Gastroesophageal sphincter (tissue), 4 donors: ENCODE measurements around the gene SLC17A4. TPM values are rescaled to one million over a fixed set of nuclear protein-coding genes. Genes with fewer than 3 reads are reported as not detected.

ENCODE experiments used
- ATAC-seq: fragments of 150-250 bp; one replicate; pipeline ENCODE4 v1.9.1; 2016; ENCODE audit warnings: mild to moderate bottlenecking, moderate library complexity
- H3K27ac ChIP-seq, 4 donors: fragments of 200-600 bp; sonication (generic) in 3 of 4; 1 replicate in 3 of 4; 2 replicates in 1 of 4; pipeline ENCODE4 v1.5.1; 2016 to 2019
- H3K27me3 ChIP-seq: fragments of 200-600 bp; sonication (generic); one replicate; pipeline ENCODE4 v1.5.1; 2019
- H3K36me3 ChIP-seq, 2 donors: fragments of 200-600 bp; sonication (generic); one replicate each; pipeline ENCODE4 v1.5.1; 2019; ENCODE audit warnings: control low read depth in 1 of 2
- H3K4me1 ChIP-seq, 3 donors: fragments of 200-600 bp; sonication (generic); 1 replicate in 2 of 3; 2 replicates in 1 of 3; pipeline ENCODE4 v1.5.1; 2016 to 2019; ENCODE audit warnings: control low read depth in 2 of 3
- H3K4me3 ChIP-seq, 2 donors: fragments of 200-600 bp; sonication (generic); one replicate each; pipeline ENCODE4 v1.5.1; 2019; ENCODE audit warnings: mild to moderate bottlenecking in 1 of 2, moderate library complexity in 1 of 2
- H3K9me3 ChIP-seq, 3 donors: fragments of 200-600 bp; sonication (generic); one replicate each; pipeline ENCODE4 v1.5.1; 2017 to 2019; ENCODE audit warnings: control low read depth in 2 of 3
- EP300 ChIP-seq: sonication (generic); formaldehyde crosslinking; IDR thresholded peaks from one replicate; pipeline ENCODE4 v1.6.1; 2017; ENCODE audit warnings: antibody characterized with exemption, mild to moderate bottlenecking
- POLR2A ChIP-seq, 2 donors: fragments of 450-650 bp; IDR thresholded peaks; one replicate each; pipeline ENCODE4 v1.6.1; 2017; ENCODE audit warnings: antibody characterized with exemption in 2 of 2, mild to moderate bottlenecking in 2 of 2, moderate library complexity in 1 of 2
- POLR2AphosphoS5 ChIP-seq: sonication (generic); formaldehyde crosslinking; IDR thresholded peaks from one replicate; pipeline ENCODE4 v1.6.1; 2017; ENCODE audit warnings: antibody characterized with exemption
- WGBS, 2 donors: methylation state at CpG; one replicate each; pipeline ENCODE4 v1.1.5; 2018; ENCODE audit warnings: low coverage in 1 of 2; 5-methylcytosine and 5-hydroxymethylcytosine counted together
- total RNA-seq, 4 donors: library from RNA; depleted of rRNA; stranded (reverse); fragments of >200 nt; gene quantifications; one replicate each; pipeline ENCODE4 v1.1.0, GENCODE V29; 2016
- TF ChIP-seq, protein P1 (sequence below), 4 experiments: fragments of 200-600 bp in 2 of 4; fragments of 450-650 bp in 2 of 4; sonication (generic) in 1 of 4; IDR thresholded peaks; one replicate each; pipeline ENCODE4 v1.5.1; 2017 to 2019; ENCODE audit warnings: antibody characterized with exemption in 4 of 4, mild to moderate bottlenecking in 2 of 4, moderate library complexity in 2 of 4

The SLC17A4 gene, protein sequence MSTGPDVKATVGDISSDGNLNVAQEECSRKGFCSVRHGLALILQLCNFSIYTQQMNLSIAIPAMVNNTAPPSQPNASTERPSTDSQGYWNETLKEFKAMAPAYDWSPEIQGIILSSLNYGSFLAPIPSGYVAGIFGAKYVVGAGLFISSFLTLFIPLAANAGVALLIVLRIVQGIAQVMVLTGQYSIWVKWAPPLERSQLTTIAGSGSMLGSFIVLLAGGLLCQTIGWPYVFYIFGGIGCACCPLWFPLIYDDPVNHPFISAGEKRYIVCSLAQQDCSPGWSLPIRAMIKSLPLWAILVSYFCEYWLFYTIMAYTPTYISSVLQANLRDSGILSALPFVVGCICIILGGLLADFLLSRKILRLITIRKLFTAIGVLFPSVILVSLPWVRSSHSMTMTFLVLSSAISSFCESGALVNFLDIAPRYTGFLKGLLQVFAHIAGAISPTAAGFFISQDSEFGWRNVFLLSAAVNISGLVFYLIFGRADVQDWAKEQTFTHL
- not detected for total RNA-seq

DNA sequence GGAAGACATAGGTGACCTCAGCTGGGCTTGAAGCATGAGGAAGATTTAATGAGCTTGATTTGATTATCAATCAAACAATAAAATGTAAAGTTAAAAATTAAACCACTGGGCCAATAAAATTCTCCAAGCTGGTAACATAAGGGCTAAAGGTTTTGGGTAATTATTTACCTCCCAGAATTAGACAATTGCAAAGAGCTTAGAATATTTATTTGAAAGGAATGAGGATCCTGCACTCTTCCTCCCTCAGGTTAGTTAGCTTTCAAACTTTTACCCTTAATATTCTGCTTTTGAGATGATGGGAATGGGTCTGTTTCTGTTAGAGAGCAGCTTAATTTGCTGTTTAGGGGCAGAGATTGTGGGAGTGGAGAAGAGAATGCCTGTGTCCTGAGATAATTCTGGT, at the start of gene SLC17A4:
Gene SLC17A4 (plus strand): TSS at position 208 of the 400 bp plus-strand sequence. CDS start 7,221 bp downstream, outside the sequence.
- no peak for TF ChIP-seq POLR2A (IDR thresholded peaks at IDR 0.05)
- no peak for TF ChIP-seq EP300
- TF ChIP-seq, protein P1, sequence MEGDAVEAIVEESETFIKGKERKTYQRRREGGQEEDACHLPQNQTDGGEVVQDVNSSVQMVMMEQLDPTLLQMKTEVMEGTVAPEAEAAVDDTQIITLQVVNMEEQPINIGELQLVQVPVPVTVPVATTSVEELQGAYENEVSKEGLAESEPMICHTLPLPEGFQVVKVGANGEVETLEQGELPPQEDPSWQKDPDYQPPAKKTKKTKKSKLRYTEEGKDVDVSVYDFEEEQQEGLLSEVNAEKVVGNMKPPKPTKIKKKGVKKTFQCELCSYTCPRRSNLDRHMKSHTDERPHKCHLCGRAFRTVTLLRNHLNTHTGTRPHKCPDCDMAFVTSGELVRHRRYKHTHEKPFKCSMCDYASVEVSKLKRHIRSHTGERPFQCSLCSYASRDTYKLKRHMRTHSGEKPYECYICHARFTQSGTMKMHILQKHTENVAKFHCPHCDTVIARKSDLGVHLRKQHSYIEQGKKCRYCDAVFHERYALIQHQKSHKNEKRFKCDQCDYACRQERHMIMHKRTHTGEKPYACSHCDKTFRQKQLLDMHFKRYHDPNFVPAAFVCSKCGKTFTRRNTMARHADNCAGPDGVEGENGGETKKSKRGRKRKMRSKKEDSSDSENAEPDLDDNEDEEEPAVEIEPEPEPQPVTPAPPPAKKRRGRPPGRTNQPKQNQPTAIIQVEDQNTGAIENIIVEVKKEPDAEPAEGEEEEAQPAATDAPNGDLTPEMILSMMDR (IDR thresholded peaks at IDR 0.05) = no peak
- TF ChIP-seq POLR2AphosphoS5 = no peak
- Histone ChIP-seq H3K9me3 (no peaks in the 10 kb centered on the region), H3K27me3 (no peaks in the 10 kb centered on the region), H3K4me1 (no peaks in the 10 kb centered on the region), H3K36me3 (no peaks in the 10 kb centered on the region), H3K27ac (no peak within 1 kb of the TSS), H3K4me3 (no peak within 1 kb of the TSS)
- no peak for ATAC-seq

DNA sequence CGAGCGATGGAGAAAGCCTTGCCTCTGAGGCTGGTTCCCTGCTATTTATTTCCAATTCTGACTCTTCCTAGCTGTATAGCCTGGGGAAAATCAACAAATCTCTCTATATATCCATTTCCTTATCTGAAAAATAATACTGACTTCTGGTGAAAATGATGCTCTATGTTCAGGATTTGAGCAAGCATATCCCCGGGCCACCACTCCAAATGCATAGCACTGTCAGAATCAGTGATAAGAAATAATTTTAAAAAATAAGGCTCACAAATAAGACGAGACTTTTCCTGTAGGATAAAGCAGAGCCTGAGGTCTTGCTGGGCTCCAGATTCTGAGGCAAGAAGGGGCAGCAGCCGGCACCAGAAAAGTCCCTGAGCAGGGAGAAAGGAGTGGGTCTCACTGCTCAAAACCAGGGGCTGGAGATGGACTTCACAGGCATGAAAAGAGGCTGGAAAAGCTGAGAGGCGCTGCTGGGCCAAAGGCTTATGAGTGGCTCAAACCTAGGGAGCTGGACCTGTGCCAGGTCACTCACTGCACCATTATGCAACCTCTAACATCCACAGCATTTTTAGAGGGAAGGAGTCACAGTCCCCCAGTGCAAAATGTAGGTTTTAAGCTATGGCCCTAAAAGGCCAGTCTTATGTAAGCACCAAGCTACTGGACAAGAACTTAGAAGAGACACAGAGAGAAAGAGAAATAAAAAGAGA, 48.1 kb upstream of the SLC17A4 start:
- Histone ChIP-seq H3K4me3 (no peak overlapping the region), H3K27me3 (no peaks in the 10 kb centered on the region), H3K36me3 (no peaks in the 10 kb centered on the region), H3K4me1 (no peaks in the 10 kb centered on the region), H3K9me3 (no peaks in the 10 kb centered on the region), H3K27ac (no peak overlapping the region)
- TF ChIP-seq, protein P1 (IDR thresholded peaks at IDR 0.05) = no peak
- TF ChIP-seq EP300 = no peak
- TF ChIP-seq POLR2A (IDR thresholded peaks at IDR 0.05) = no peak
- no peak for TF ChIP-seq POLR2AphosphoS5
- no peak for ATAC-seq
- WGBS, 2 donors = 69 to 73% methylated on average over 5 of the region's 6 CpGs

GRCh38 chr6:25709761-25710160, 44.8 kb upstream of the SLC17A4 start:
- Histone ChIP-seq H3K36me3 (no peaks in the 10 kb centered on the region), H3K27me3 (no peaks in the 10 kb centered on the region), H3K4me3 (no peak overlapping the region), H3K27ac (no peak overlapping the region), H3K4me1 (no peaks in the 10 kb centered on the region), H3K9me3 (no peaks in the 10 kb centered on the region)
- 86 to 91% methylated on average over 7 to 10 of the region's 10 CpGs for WGBS, 2 donors
- ATAC-seq = no peak
- TF ChIP-seq, protein P1 (IDR thresholded peaks at IDR 0.05) = no peak
- TF ChIP-seq POLR2AphosphoS5 (no peak), EP300 (no peak), POLR2A (IDR thresholded peaks at IDR 0.05) (no peak)

- H3K36me3 ChIP-seq = no peaks in the 10 kb centered on the region
- WGBS, 2 donors = 80% methylated on average over 13 of the region's 14 CpGs; no CpG with 5 or more reads in 1 of the 2 donors
- TF ChIP-seq POLR2AphosphoS5 (no peak), POLR2A (IDR thresholded peaks at IDR 0.05) (no peak), EP300 (no peak)
- TF ChIP-seq, protein P1 (IDR thresholded peaks at IDR 0.05) = no peak
- H3K4me3 ChIP-seq = no peak overlapping the region
- no peaks in the 10 kb centered on the region for H3K4me1 ChIP-seq
- no peaks in the 10 kb centered on the region for H3K9me3 ChIP-seq
- ATAC-seq = no peak
- no peaks in the 10 kb centered on the region for H3K27me3 ChIP-seq
- no peak overlapping the region for H3K27ac ChIP-seq
Observed at GRCh38 chr6:25710287-25710686, 44.3 kb upstream of the SLC17A4 start.
